ENCODE measurements around the gene SORCS1.

DNA sequence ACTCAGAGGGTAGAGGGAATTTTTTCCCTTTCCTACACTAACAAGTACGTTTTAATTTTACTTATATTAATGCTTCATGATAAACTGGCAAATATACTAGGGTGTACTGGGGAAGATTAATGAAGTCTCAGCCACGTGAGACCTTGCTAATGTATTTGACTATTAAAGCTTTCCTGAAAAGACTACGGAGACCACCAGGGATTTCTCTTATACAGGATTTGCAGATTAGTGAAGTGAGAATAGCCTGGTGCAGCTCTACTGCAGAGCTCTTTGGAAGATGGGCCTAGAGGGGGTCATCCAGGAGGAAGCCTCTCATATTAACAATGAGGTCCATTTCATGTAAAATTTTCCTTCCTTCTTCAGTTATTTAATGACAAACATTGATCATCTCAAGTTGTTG, 379.0 kb downstream of the SORCS1 start:
- TF ChIP-seq, protein P1, sequence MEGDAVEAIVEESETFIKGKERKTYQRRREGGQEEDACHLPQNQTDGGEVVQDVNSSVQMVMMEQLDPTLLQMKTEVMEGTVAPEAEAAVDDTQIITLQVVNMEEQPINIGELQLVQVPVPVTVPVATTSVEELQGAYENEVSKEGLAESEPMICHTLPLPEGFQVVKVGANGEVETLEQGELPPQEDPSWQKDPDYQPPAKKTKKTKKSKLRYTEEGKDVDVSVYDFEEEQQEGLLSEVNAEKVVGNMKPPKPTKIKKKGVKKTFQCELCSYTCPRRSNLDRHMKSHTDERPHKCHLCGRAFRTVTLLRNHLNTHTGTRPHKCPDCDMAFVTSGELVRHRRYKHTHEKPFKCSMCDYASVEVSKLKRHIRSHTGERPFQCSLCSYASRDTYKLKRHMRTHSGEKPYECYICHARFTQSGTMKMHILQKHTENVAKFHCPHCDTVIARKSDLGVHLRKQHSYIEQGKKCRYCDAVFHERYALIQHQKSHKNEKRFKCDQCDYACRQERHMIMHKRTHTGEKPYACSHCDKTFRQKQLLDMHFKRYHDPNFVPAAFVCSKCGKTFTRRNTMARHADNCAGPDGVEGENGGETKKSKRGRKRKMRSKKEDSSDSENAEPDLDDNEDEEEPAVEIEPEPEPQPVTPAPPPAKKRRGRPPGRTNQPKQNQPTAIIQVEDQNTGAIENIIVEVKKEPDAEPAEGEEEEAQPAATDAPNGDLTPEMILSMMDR (IDR thresholded peaks at IDR 0.05; ENCODE audit: low read length): no peak
- TF ChIP-seq EZH2phosphoT487 (IDR thresholded peaks at IDR 0.05; ENCODE audit: low read length) (no peak), EZH2 (optimal IDR thresholded peaks at IDR 0.05; ENCODE audit: low read depth, low read length) (no peak)
